Kidney (tissue), 14 donors: Measurements from ENCODE around the gene INSIG2. TPM values are rescaled to one million over a fixed set of nuclear protein-coding genes. Genes with fewer than 3 reads are reported as not detected.
A peak's percentile ranks its signal among the peaks of the same experiment; 100 is the strongest.

Experiments
- DNase-seq, 5 donors: peaks; one replicate each; pipeline ENCODE4 v3.0.0-alpha.2; 2013 to 2020
- FAIRE-seq: peaks from 2 replicates; lab custom pipeline; 2012; peaks lifted over from hg19 to GRCh38; lab: Jason Lieb, UNC
- H3K27ac ChIP-seq, 2 donors: one replicate each; pipeline ENCODE4 v1.7.0; 2013; ENCODE audit warnings: low read depth in 2 of 2, low read length in 2 of 2, inconsistent platforms in 1 of 2
- H3K27me3 ChIP-seq: one replicate; pipeline ENCODE4 v1.7.1; 2013; ENCODE audit warnings: low read length, inconsistent platforms; ENCODE audit not compliant: control insufficient read depth, insufficient read depth
- H3K36me3 ChIP-seq, 3 donors: one replicate each; pipeline versions ENCODE4 v1.7.0 to v1.7.1; 2013; ENCODE audit warnings: low read length in 3 of 3, control low read depth in 1 of 3, inconsistent platforms in 1 of 3; ENCODE audit not compliant: insufficient read depth in 3 of 3, control insufficient read depth in 2 of 3
- H3K4me1 ChIP-seq, 3 donors: one replicate each; pipeline versions ENCODE4 v1.7.0 to v1.7.1; 2013; ENCODE audit warnings: low read length in 3 of 3, inconsistent platforms in 1 of 3, low read depth in 1 of 3; ENCODE audit not compliant: control insufficient read depth in 2 of 3, insufficient read depth in 2 of 3
- H3K4me3 ChIP-seq, 3 donors: one replicate each; pipeline versions ENCODE4 v1.7.0 to v1.8.1; 2013; ENCODE audit warnings: low read length in 3 of 3, control low read depth in 1 of 3, inconsistent platforms in 1 of 3
- H3K9ac ChIP-seq, 3 donors: one replicate each; pipeline versions ENCODE4 v1.7.0 to v1.7.1; 2013; ENCODE audit warnings: low read length in 3 of 3, control low read depth in 1 of 3, inconsistent platforms in 1 of 3
- H3K9me3 ChIP-seq, 3 donors: one replicate each; pipeline versions ENCODE4 v1.7.0 to v1.7.1; 2013; ENCODE audit warnings: low read length in 3 of 3, control low read depth in 1 of 3, inconsistent platforms in 1 of 3; ENCODE audit not compliant: control insufficient read depth in 2 of 3, insufficient read depth in 1 of 3
- CTCF ChIP-seq: IDR thresholded peaks from 3 replicates; pipeline ENCODE4 v1.5.1; 2012; ENCODE audit warnings: mild to moderate bottlenecking, moderate library complexity, borderline replicate concordance; ENCODE audit not compliant: insufficient read depth; ENCODE audit errors: extremely low read depth
- intact Hi-C: fragments of 100-400 bp; cut with DNase I; formaldehyde crosslinking; loops from one replicate; pipeline ENCODE4 v1.11.1; 2022
- polyA plus RNA-seq: library from polyadenylated mRNA; stranded (reverse); fragments of 350-450 nt; fragmentation: Illumina TruSeq; extraction: RNeasy Lipid Tissue Mini Kit (QIAGEN cat#74804); gene quantifications from one replicate; pipeline ENCODE4 v1.2.3, GENCODE V29; 2014; ENCODE audit warnings: low read depth, low replicate concordance; ENCODE audit not compliant: insufficient read depth
- total RNA-seq: library from RNA; stranded (reverse); fragmentation: NEBNext Ultra II Directional; extraction: Animal tissue kit (Norgen Biotek cat#: 25700); gene quantifications from one replicate; pipeline ENCODE4 v1.2.1, GENCODE V29; 2021
- donor health status: control.
- donor health status: control.
- donor health status: control.
- donor health status: control.
- donor health status: control.
- donor health status: DM: yes; HTN: yes; CAD: no.
- donor health status: Normal renal cell carcinoma (clear cell type).

The INSIG2 gene
- total and polyA plus RNA-seq, 2 donors from 2014 or later: 18.4 to 29.0 TPM

GRCh38 chr2:118054213-118055008, 33.9 kb upstream of the INSIG2 start:
- H3K4me1 ChIP-seq: peaks cover 0 to 4% (median 0%) of the 10 kb centered on the region in 3 donors
- DNase-seq: no peak
- intact Hi-C loops: no loop called here
- H3K4me3 ChIP-seq: no peak overlapping the region
- no peak overlapping the region for H3K27ac ChIP-seq
- H3K9me3 ChIP-seq: no peaks in the 10 kb centered on the region
- H3K36me3 ChIP-seq: no peaks in the 10 kb centered on the region
- H3K27me3 ChIP-seq: no peaks in the 10 kb centered on the region
- H3K9ac ChIP-seq: no peak overlapping the region
- TF ChIP-seq CTCF: no peak
- FAIRE-seq: no peak

DNA sequence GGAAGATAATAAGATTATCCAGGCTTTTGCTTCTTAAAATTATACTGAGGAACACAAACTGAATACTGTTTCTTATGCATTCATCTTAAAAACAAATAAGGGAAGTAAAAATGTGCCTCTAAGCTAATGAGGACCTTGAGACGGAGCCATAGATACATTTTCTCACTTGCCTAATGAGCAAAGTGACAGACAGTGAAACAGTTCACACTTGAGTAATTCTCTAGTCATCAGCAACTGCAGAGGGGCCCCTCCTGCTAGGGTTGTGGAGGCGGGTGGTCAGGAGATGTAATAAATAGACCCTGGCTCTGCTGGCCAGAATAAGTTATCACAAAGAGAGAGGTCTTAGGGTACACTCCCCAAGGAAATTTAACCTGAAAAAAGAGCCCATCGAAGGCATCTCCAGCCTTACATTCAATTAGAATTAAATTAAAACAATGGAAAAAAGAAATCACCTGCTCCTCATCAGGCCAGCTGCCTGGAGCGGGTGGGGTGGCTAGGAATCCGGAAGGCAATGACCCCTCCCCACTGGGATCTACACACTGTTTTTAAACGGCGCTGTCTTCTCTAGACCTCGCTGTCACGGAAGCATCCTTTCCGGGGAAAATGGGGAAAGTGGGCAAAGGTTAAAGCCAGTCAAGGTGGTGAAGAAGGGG, 32.6 kb upstream of the INSIG2 start:
- Histone ChIP-seq H3K27ac (no peak overlapping the region), H3K9me3 (no peaks in the 10 kb centered on the region), H3K36me3 (no peaks in the 10 kb centered on the region), H3K4me1 (peaks cover 0 to under 1% (median 0%) of the 10 kb centered on the region in 3 donors), H3K27me3 (no peaks in the 10 kb centered on the region), H3K9ac (no peak overlapping the region), H3K4me3 (no peak overlapping the region)
- DNase-seq (peak in 2 of 5 donors; percentile 12 to 29), FAIRE-seq (no peak)
- no peak for TF ChIP-seq CTCF
- intact Hi-C loops: no loop called here

- Histone ChIP-seq H3K36me3 (no peaks in the 10 kb centered on the region), H3K9ac (no peak overlapping the region), H3K4me1 (no peaks in the 10 kb centered on the region), H3K27me3 (no peaks in the 10 kb centered on the region), H3K4me3 (no peak overlapping the region), H3K27ac (no peak overlapping the region), H3K9me3 (no peaks in the 10 kb centered on the region)
- FAIRE-seq: no peak
- no peak for TF ChIP-seq CTCF
- intact Hi-C loops: no loop called here
- DNase-seq: no peak
Measured at GRCh38 chr2:118056165-118056534, 32.1 kb upstream of the INSIG2 start.
